Measurements from ENCODE around the gene GAPDHS. TPM values are rescaled to one million over a fixed set of nuclear protein-coding genes. Genes with fewer than 3 reads are reported as not detected.

GAPDHS gene
- total RNA-seq, 1 experiment from 2014 or later, result not detected

GRCh38 chr19:35510626-35510964, 22.7 kb upstream of the GAPDHS start:
- DNase-seq (ENCODE audit: low spot score), result no peak

- no peak for DNase-seq (ENCODE audit: low spot score)
Measured at GRCh38 chr19:35511337-35511736, 21.9 kb upstream of the GAPDHS start.

- no peak for DNase-seq (ENCODE audit: low spot score)
Measured at GRCh38 chr19:35512831-35513627, 20.2 kb upstream of the GAPDHS start.

GRCh38 chr19:35513628-35514281, 19.5 kb upstream of the GAPDHS start, which contains the start of gene DMKN:
Gene DMKN (minus strand): TSS chr19:35513649. CDS start chr19:35513475, 174 bp downstream.
- no peak for DNase-seq (ENCODE audit: low spot score)

GRCh38 chr19:35514282-35514809, 18.9 kb upstream of the GAPDHS start:
- DNase-seq (ENCODE audit: low spot score), result no peak

- no peak for DNase-seq (ENCODE audit: low spot score)
Measured at GRCh38 chr19:35516310-35516709, 16.9 kb upstream of the GAPDHS start.

- no peak for DNase-seq (ENCODE audit: low spot score)
Measured at GRCh38 chr19:35517342-35517741, 15.9 kb upstream of the GAPDHS start.

- peak; percentile 88 for DNase-seq (ENCODE audit: low spot score)
Measured at GRCh38 chr19:35518313-35518712, 14.9 kb upstream of the GAPDHS start.

- DNase-seq (ENCODE audit: low spot score), result peak; percentile 65
Measured at GRCh38 chr19:35519291-35519690, 14.0 kb upstream of the GAPDHS start.

- DNase-seq (ENCODE audit: low spot score), result no peak
Measured at GRCh38 chr19:35521124-35521743, 12.0 kb upstream of the GAPDHS start.

- no peak for DNase-seq (ENCODE audit: low spot score)
Measured at GRCh38 chr19:35522745-35523327, 10.4 kb upstream of the GAPDHS start.

- DNase-seq (ENCODE audit: low spot score), result no peak
Measured at GRCh38 chr19:35524181-35524837, 8.9 kb upstream of the GAPDHS start.

- DNase-seq (ENCODE audit: low spot score), result no peak
Measured at GRCh38 chr19:35525873-35526272, 7.4 kb upstream of the GAPDHS start.

GRCh38 chr19:35528218-35529038, 4.8 kb upstream of the GAPDHS start, which contains the start of gene SBSN:
Gene SBSN (minus strand): TSS chr19:35528311. CDS start chr19:35528281, 30 bp downstream.
- DNase-seq (ENCODE audit: low spot score), result peak; percentile 71

GRCh38 chr19:35529241-35530218, 3.7 kb upstream of the GAPDHS start:
- no peak for DNase-seq (ENCODE audit: low spot score)

GRCh38 chr19:35531291-35531690, 2.0 kb upstream of the GAPDHS start:
- no peak for DNase-seq (ENCODE audit: low spot score)

- DNase-seq (ENCODE audit: low spot score), result no peak
Measured at GRCh38 chr19:35533822-35534392, 651 bp downstream of the GAPDHS start.

GRCh38 chr19:35534803-35535480, 1.7 kb downstream of the GAPDHS start:
- no peak for DNase-seq (ENCODE audit: low spot score)
